NCI-H1105 (cell line): ENCODE data around the gene SDC4.
A peak's percentile ranks its signal among the peaks of the same experiment; 100 is the strongest.

Experiments used
- DNase-seq: peaks from one replicate; lab custom pipeline; 2025; lab: John Stamatoyannopoulos, UW

The SDC4 gene

DNA sequence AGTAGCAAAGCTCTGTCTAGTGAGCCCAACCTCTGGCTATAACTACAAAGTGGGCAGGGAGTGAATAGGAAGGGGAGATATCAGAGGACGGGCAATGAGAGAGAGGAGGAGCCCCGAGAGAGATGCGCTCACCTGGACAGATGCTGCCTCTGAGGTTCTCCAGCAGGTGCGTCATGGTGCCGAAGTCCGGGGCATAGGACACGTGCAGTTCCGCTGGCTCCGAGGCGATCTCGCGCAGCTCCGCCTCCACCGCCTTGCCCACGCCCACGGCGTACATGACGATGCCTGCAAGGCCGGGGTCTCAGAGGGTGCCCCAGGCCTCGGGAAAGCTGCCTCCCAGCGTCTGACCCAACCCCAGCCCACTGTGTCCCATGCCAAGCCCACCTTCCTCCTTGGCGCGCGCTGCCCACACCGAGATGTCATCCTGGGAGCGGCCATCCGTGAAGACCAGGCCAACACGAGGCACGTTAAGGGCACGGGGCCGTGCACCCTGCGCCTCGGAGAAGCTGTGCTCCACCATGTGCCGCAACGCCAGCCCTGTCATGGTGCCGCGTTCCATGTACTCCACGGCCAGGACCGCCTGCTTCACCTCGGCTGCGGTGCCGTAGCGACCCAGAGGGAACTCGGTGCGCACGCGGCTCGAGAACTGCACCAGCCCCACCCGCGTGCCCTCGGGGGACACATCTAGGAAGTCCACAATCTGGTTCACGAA lies 50.3 kb downstream of the SDC4 start:
- no peak for DNase-seq

DNA sequence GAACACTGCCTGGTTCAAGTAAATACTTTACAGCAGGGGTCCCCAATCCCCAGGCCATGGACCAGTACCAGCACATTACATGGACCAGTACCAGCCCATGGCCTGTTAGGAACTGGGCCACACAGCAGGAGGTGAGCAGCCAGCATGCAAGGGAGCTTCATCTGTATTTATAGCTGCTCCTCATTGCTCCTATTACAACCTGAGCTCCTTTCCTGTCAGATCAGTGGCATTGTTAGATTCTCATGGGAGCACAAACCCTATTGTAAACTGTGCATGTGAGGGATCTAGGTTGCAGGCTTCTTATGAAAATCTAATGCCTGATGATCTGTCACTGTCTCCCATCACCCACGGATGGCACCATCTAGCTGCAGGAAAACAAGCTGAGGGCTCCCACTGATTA lies 53.6 kb downstream of the SDC4 start:
- DNase-seq = no peak

DNA sequence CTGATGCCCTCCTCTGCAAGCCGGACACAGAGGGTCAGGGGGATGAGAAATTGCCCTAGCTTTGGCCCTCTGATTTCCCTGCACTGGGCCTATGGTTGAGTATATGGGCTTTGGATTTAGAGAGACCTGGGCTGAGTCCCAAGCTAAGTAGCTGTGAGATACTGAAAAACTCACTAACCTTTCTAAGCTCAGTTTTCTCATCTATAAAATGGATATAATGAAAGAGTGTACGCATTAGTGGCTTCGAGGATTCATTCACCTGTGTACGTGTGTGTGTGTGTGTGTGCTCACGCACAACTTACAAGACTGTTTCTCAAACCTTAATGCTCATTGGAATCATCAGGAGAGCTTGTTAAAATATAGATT lies 54.2 kb downstream of the SDC4 start:
- DNase-seq = no peak

DNA sequence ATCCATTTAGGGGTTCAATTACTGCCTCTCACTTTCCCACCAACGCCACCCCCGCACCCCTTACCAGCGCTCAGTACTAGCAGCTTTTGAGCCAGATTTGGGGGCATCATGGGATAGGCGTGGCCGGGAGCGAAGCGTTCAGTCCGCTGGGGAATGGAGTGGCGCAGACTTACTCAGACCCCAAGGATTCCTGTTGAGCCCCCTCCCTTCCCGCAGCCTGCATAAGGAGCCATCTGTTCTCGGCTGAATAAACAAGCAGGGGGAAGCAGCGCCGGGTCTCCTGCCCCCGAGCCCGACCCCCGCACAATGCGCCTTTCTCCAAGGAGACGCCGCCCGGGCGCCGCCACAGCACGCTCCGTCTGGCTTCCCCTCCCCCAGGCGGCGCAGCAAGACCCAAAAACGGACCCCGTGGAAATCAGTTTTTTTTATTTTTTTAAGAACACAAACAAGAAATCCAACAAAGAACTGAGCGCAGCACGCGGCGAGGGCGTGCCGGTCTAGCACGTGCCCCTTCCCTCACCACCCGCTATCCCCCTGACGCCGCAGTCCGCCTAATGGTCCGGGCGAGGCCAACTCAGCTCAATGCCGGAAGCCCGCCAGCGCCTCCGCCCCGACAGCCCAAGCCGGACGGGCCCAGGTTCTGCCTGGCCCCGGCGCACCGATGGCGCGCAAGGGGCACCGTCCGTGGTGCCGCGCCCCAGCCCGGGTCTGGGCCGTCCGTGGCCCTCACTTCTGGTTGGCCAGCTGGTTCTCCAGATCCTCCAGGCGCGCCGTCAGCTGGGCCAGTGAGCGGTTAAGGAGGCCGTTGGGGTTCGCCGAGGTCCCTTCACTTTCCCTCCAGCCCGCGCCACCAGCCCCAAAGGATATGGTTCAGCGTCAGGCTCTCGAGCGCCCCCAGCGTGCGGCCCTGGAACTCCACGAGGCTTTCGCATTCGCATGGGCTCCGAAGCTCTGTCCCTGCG lies 54.9 kb downstream of the SDC4 start:
- DNase-seq = peak; percentile 85

DNA sequence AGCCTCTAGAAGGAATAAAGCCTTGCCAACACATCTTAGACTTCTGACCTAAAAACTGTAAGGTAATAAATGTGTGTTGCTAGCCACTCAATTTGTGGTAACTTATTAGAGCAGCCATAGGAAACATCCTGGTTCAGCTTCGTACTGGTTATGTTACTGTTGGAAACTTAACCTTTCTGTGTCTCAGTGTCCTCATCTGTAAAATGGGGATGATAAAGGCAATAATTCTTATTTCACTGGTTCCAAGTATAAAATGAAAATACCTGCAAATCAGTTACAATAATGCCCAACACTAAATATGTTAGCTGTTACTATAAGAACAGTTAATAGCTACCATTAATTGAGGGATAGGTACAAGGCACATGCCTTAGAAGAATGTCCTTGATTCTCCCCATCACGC lies 55.9 kb downstream of the SDC4 start:
- no peak for DNase-seq

DNA sequence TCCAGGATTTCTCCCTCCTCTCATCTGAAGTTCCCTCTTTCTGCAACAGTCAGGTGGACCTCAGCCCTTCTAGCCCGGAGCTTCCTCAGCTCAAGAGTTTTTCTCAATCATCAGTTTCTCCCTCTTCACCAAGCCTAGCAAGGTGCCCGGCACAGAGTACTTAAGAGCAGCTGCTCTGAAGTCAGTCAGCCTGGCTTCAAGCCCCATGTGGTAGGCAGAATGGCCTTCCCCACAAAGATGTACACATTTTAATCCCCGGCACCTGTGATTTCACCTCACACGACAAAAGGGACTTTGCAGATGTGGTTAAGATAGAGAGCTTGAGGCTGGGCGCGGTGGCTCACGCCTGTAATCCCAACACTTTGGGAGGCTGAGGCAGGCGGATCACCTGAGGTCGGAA lies 56.7 kb downstream of the SDC4 start:
- no peak for DNase-seq

DNA sequence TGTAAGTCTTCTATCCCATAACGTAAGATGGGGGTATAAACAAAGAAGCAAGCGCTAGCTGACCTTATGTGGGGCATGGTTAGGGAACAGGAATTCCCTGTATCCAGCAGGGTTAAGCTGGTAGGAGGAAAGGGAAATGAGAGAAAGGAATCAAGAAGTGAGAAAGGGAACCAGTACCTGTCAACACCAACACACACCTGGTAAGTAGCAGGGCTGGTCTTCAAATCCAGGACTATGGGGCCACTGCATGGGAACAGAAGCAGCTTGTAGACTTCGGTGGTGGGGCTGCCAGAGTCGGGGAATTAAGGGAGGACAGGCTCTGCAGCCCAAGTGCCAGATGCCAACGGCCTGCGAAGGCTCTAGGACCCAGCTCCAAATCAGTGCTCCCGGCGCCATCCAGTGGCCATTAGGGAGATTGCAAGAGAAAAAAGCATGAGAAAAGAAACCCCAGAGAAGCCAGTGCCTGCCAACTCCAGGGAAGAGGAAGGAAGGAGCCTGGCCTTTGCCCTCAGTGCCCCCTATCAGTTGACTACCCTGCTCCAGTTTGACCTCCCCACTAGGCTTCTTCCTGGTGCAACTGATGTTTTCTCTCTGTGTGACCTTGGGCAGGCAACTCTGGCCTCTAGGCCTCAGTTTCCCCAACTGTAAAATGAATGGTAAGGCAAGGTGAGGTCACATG lies 57.4 kb downstream of the SDC4 start:
- peak; percentile 68 for DNase-seq

DNA sequence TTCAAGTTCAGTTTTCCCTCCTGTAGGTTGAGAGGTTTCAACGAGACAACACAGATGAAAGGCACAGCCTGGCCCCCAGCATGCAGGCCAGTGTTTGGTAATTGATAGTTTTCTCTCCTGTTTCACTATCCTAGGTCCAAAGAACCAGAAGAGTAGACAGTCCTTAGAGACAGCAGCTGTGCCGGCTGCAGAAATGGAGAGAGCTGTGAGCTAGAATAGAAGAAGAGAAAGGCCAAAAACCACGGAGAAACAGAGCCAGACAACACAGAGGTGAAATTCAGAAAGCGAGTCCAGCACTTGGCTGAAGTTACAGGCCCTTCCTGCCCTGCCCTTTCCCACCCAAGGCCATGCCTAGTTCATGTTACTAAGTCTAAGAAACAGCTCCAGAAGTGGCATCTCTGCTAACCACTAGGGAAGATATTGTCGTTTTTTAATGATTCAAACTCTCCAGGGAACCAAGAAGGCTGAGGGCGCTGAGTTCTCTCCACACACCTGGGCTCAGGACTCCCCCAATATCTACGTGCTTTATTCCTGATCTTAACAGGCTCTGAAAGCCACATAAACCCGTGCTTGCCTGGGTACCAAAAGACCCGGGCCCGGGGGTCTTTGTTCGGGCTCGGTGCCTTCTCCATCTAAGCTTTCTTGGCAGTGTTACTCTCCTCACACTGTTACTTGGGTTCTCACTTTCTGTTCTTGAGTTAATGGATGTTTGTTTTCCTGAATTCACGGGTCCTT lies 58.1 kb downstream of the SDC4 start:
- no peak for DNase-seq

DNA sequence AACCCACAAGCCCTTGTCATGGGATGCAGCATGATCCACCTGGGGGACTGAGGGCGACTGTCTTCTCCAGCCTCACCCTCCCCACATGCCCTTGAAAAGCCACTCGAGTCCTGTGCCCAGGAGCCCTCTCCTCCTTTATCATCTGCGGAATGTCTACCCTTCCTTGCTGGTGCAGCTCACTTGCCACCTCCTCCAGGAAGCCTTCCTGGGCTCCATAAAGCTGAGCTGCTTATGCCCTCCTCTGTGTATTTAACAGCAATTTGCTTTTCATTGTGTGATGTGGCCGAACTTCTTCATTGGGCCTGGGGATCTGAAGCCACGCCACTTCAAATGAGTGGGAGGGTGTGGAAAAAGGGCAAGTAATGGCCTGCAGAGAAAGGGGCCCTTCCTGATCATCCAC lies 59.4 kb downstream of the SDC4 start:
- no peak for DNase-seq

DNA sequence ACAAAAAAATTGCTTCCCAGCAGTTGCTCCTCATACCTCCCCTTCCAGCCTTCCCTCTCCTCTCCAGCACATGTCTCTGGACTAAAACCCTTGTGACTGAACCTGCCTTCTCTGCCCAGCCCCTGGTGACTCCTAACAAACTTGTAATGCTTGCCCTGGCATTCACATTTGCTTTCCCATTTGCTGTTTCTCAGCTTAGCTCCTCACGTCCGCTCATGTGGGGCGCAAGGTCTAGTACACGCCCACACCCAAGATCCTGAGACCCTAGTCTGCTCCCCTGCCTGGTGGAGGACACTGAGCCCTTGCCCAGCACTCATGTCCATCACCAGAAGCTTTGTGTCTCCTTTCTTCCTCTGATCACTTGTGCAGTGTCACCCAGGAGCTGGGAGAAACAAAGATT lies 59.8 kb downstream of the SDC4 start:
- DNase-seq = no peak

DNA sequence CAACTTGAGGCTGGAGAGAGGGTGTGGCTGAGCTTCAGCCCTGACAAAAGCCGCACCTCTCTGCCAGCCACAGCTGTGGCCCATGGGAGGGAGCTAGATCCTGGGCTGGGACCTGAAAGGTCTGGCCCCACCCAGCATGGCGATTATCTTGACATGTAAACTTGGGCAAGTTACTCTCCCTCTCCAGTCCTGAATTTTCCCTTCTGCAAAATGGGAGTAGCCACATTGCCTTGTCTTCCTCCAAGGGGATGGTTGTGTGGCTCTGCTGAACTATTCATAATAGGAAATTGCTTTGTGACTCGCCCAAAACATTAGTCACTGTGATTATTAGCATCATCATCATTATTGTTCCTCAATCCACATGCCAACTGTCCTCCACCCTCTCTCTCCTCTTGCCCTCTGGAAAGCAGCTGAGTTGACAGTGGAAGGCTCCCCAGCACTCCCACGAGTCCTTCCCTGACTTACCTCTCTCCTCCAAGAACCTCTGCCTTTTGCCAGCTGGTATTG lies 64.6 kb downstream of the SDC4 start:
- no peak for DNase-seq

DNA sequence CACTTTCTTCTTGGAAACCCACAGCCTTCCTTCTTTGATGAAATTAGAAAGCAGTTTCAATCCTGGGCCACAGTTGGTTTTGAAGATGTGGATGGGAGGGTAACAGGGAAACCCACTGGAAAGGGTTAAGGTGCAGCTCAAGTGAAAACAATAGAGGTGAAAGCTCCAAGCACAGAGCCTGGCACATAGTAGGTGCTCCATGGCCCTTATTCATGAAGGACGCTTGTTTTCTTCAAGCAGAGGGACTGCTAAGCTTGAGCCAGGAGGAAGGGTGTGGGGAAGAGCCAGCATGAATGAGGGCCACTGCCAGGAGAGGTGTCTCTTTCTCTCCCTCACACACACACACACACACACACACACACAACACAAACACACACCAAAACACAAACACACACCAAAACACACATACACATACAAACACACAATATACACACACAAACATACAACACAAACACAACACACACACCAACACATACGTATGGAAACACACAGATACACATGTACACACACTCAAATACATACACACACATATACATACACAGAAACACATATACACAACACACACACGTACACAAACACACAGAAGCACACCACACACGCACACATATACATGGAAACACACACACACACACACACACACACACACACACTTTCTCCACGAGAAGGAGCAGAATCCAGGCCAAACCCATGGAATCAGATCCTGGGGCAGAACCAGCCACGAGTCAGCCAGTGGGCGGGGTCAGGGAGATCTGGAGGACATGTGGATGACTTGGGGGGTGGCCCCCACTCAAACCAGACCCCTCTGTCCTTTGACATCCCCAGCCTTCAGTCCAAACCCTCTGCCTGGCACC lies 65.3 kb downstream of the SDC4 start:
- no peak for DNase-seq

DNA sequence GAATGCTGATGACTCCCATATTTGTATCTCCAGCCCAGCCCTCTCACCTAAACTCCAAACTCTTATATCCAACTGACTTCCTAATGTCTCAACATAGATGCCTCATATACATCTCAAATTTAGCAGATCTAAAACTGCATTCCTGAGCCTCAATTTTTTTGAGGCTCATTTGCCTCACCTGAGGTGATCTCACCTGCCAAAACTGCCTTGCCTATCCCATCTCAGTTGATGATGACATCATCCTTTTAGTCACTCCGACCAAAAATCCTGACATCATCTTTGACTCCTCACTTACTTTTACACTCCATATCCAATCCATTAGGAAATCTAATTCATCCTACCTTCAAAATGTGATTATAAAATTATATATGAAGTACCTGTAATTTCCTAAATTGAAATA lies 68.2 kb downstream of the SDC4 start:
- DNase-seq = no peak

DNA sequence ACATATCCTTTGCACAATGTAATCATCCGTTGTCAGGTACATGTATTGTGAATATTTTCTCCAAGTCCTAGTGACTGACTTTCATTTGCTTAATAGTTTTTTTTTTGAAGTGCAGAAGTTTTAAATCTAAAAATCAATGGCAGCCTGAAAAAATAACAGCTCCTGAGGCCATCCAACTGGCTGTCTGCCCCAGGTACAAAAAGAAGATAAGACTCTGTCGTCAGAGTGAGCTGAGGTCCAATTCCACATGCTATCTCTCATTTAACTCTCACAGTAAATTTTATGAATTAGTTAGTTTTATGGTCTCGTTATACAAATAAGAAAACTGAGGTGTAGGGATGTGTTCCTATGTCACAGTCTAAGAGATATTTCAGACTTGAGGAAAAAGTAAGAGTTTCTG lies 72.9 kb downstream of the SDC4 start:
- no peak for DNase-seq
